Bronchial epithelial cell (primary cell): ENCODE results near the gene CCKAR. TPM values are rescaled to one million over a fixed set of nuclear protein-coding genes. Genes with fewer than 3 reads are reported as not detected.
"Not testable (repeated sequence)": the region's sequence is repeated elsewhere in the genome, so short reads cannot be mapped to it uniquely, and the experiment has no call there.

Experiments
- DNase-seq: peaks from one replicate; pipeline ENCODE4 v3.0.0-alpha.2; 2010; ENCODE audit warnings: low read depth
- FAIRE-seq: peaks from 2 replicates; lab custom pipeline; 2011; peaks lifted over from hg19 to GRCh38; lab: Jason Lieb, UNC
- H3K27me3 ChIP-seq: 2 replicates; pipeline ENCODE4 v1.5.1; 2011; ENCODE audit warnings: low read length; ENCODE audit not compliant: control insufficient read depth, insufficient read depth
- H3K36me3 ChIP-seq: 2 replicates; pipeline ENCODE4 v1.5.1; 2011; ENCODE audit warnings: low read length; ENCODE audit not compliant: control insufficient read depth, insufficient read depth
- H3K4me3 ChIP-seq: 2 replicates; pipeline ENCODE4 v1.5.1; 2011; ENCODE audit warnings: mild to moderate bottlenecking, low read depth, low read length, control low read depth
- CTCF ChIP-seq: IDR thresholded peaks from 2 replicates; pipeline ENCODE4 v1.5.1; 2011; ENCODE audit warnings: mild to moderate bottlenecking, moderate library complexity, low read length, control low read depth, inconsistent platforms; ENCODE audit not compliant: insufficient read depth, severe bottlenecking
- total RNA-seq: library from RNA; depleted of rRNA; stranded (reverse); fragments of >200 nt; gene quantifications from 2 replicates; pipeline ENCODE4 v1.2.1, GENCODE V29; 2014

CCKAR gene
- total RNA-seq, 1 donor from 2014 or later = not detected

- Histone ChIP-seq H3K4me3 (no peak overlapping the region), H3K27me3 (no peaks in the 10 kb centered on the region), H3K36me3 (no peaks in the 10 kb centered on the region)
- DNase-seq = no peak
- no peak for TF ChIP-seq CTCF
- FAIRE-seq = no peak
Measured at GRCh38 chr4:26510334-26510964, 20.2 kb upstream of the CCKAR start.

GRCh38 chr4:26509681-26510333 is 19.5 kb upstream of the CCKAR start:
- no peak for FAIRE-seq
- H3K27me3 ChIP-seq = no peaks in the 10 kb centered on the region
- DNase-seq = no peak
- H3K36me3 ChIP-seq = no peaks in the 10 kb centered on the region
- no peak for TF ChIP-seq CTCF
- H3K4me3 ChIP-seq = no peak overlapping the region

- Histone ChIP-seq H3K4me3 (no peak overlapping the region), H3K36me3 (no peaks in the 10 kb centered on the region), H3K27me3 (no peaks in the 10 kb centered on the region)
- DNase-seq (no peak), FAIRE-seq (peak; percentile 60)
- TF ChIP-seq CTCF = no peak
Measured at GRCh38 chr4:26507286-26507685, 17.0 kb upstream of the CCKAR start.

- no peaks in the 10 kb centered on the region for H3K27me3 ChIP-seq
- H3K4me3 ChIP-seq = no peak overlapping the region
- FAIRE-seq (no peak), DNase-seq (no peak)
- TF ChIP-seq CTCF = no peak
- no peaks in the 10 kb centered on the region for H3K36me3 ChIP-seq
Measured at GRCh38 chr4:26503844-26504243, 13.6 kb upstream of the CCKAR start.

- no peak for TF ChIP-seq CTCF
- DNase-seq = no peak
Measured at GRCh38 chr4:26503427-26503826, 13.1 kb upstream of the CCKAR start.

GRCh38 chr4:26500565-26500999 is 10.3 kb upstream of the CCKAR start:
- not testable (repeated sequence) for H3K27me3 ChIP-seq, FAIRE-seq, H3K36me3 ChIP-seq, H3K4me3 ChIP-seq
- DNase-seq = peak; percentile 49

More at GRCh38 chr4:26503427-26503826, 13.1 kb upstream of the CCKAR start:
- H3K36me3 ChIP-seq = no peaks in the 10 kb centered on the region
- no peak for FAIRE-seq
- H3K27me3 ChIP-seq = no peaks in the 10 kb centered on the region
- H3K4me3 ChIP-seq = no peak overlapping the region
